GM18858 (cell line): Measurements from ENCODE around the gene MPP1.
"Not testable (repeated sequence)": the region's sequence is repeated elsewhere in the genome, so short reads cannot be mapped to it uniquely, and the experiment has no call there.

Experiments used
- ATAC-seq: cut with Tn5 transposase; IDR thresholded peaks from one replicate; pipeline ENCODE4 v1.9.1; 2021; ENCODE audit not compliant: unreplicated experiment

Gene MPP1

GRCh38 chrX:154804957-154805695, at the start of gene MPP1:
Gene MPP1 (minus strand): TSS chrX:154805485. CDS start chrX:154805373, 112 bp downstream.
- ATAC-seq = peak; percentile 70

DNA sequence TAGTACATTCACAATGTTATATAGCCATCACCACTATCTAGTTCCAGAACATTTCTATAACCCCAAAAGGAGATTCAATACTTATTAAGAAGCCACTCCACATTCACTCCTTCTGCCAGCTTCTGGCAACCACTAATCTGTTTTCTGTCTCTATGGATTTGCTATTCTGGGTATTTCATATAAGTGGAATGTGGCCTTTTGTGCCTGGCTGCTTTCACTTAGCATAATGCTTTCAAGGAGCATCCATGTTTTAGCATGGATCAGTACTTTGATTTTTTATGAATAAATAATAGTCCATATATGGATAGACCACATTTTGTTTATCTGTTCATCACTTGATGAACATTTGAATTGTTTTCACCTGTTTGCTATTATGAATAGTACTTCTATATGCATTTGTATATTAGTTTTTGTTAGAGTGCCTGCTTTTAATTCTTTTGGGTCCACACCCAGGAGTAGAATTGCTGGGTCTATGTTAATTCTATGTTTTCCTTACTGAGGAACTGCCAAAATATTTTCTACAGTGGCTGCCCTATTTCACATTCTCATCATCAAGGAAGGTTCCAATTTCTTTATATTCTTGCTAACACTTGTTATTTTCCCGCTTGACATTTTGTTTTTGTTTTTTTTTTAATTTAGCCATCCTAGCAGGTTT, 45.8 kb upstream of the MPP1 start:
- ATAC-seq = no peak

DNA sequence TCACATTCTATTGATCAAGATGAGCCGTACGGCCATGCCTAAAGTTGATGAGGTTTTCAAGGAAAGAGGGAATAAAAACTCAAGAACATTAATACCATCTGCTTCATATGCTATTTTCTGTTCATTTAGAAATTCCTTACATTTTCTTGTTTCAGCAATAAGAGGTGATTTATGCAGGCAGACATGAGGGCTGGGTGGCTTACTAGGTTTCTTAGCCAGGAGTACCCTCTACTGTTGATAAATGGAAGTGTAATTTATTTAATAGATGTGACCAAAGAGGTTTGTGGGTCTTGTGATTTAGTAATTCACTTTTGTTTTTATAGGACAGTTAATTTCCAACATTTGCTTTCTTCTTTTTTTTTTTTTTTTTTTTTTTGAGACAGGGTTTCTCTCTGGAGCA, 35.6 kb upstream of the MPP1 start:
- ATAC-seq = no peak

- no peak for ATAC-seq
Observed at GRCh38 chrX:154836163-154836562, 30.9 kb upstream of the MPP1 start.

DNA sequence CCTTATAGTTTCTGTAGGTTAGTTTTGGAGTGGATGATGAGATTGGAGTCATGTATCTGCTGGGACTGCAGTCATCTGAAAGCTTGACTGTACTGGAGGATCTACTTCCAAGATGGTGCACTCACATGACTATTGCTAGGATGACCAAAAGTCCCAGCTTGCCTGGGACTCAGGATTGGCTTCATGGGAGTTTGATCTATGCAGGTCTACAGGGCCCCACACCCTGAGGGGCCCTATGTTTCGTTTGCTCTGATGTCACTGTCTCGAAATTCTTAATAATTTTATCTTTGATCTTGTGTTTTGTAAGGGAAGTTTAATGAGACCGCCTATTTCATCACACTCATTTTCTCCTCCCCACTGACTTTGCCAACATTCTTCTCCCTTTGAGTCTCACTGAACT, 29.3 kb upstream of the MPP1 start, which contains the start of gene SMIM9:
Gene SMIM9 (minus strand): TSS at position 101 of the 400 bp plus-strand sequence. CDS start 3,806 bp downstream, outside the sequence.
- no peak for ATAC-seq

DNA sequence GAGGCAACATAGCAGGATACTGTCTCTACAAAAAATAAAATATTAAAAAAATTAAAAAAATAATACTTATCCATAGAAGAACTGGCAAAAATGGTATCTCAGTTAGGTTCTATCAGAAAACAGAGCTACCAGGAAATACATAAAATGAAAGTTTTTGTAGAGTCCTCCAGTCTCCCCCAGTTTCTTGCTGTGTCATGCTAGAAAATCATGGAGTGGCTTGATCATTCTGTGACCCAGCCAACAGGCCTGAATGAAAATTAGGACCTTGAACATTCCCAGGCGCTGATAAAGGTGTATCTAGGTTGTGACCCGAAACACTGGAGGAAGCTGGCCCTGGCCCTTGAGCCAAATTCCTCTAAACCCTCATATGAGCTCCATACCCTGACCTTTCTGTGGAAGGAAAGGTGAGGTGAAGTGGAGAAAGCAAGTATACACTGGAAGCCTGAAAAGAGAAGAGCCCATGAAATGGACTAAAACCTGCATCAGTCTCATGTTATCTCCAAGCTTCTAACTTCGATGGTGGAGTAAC, 28.5 kb upstream of the MPP1 start:
- ATAC-seq = no peak

- ATAC-seq = no peak
Observed at GRCh38 chrX:154829926-154830442, 24.7 kb upstream of the MPP1 start.

- ATAC-seq = no peak
Observed at GRCh38 chrX:154829134-154829533, 23.8 kb upstream of the MPP1 start.

GRCh38 chrX:154828016-154828408, 22.7 kb upstream of the MPP1 start:
- no peak for ATAC-seq

- peak; percentile 90 for ATAC-seq
Observed at GRCh38 chrX:154827194-154828015, 22.1 kb upstream of the MPP1 start.

DNA sequence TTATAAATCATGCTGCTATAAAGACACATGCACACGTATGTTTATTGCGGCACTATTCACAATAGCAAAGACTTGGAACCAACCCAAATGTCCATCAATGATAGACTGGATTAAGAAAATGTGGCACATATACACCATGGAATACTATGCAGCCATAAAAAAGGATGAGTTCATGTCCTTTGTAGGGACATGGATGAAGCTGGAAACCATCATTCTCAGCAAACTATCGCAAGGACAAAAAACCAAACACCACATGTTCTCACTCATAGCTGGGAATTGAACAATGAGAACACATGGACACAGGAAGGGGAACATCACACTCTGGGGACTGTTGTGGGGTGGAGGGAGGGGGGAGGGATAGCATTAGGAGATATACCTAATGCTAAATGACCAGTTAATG, 20.3 kb upstream of the MPP1 start:
- ATAC-seq = not testable (repeated sequence)

GRCh38 chrX:154824638-154825037, 19.4 kb upstream of the MPP1 start:
- no peak for ATAC-seq

DNA sequence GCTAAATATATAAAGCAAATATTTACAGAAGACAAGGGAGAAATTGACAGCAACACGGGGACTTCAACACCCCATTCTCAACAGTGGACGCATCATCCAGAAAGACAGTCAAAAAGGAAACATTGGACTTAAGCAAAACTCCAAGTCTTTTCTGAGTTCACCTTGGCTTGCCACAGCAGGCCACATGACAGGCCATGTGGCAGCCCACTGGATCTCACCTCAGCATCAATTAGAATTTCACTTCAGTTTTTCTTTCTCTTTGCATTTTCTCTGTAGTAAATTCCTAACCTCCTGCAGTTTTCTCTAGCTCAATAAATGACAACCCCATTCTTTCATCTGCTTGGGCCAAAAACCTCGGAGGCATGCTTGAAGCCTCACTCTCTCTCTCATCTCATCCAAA, 16.7 kb upstream of the MPP1 start:
- no peak for ATAC-seq

DNA sequence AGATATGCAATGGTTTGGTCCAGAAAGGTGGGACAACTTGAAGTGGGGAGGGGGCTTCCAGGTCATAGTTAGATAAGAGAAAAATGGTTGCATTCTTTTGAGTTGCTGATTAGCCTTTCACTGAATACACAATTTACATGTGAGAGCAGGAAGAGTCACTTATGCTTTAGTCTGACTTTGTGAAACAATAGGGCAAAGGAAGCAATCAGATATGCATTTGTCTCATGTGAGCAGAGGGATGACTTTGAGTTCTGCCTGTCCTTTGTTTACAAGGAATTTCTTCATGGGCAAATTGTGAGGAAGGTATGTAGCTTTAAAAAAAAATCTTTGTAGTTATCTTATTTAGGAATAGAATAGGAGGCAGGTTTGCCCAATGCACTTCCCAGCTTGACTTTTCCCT, 16.2 kb upstream of the MPP1 start:
- ATAC-seq = no peak

DNA sequence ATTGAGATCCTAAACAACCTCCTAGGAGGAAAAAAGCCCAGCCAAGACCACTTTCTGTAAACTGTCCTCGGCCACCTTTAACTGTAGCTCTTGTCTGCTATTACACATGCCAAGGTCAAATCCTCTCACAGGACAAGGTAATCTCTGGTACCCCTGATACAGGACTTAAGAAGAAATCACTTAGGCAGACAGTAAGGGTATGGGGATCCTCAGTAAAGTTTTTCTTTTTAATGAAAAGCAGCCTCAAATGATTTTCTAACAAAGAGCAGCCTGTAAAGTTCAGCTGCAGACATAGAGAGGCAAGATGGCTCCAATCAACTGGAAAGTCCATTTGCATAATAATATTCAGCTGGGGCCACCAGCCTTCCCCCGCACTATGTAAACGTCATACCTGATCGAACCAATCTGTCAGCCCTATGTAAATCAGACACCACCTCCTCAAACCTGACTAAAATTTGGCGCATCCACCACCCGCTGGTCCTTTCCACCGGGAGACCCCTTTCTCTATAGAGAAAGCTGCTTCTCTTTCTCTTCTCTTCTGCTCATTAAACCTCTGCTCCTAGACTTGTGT, 14.6 kb upstream of the MPP1 start:
- ATAC-seq = no peak

DNA sequence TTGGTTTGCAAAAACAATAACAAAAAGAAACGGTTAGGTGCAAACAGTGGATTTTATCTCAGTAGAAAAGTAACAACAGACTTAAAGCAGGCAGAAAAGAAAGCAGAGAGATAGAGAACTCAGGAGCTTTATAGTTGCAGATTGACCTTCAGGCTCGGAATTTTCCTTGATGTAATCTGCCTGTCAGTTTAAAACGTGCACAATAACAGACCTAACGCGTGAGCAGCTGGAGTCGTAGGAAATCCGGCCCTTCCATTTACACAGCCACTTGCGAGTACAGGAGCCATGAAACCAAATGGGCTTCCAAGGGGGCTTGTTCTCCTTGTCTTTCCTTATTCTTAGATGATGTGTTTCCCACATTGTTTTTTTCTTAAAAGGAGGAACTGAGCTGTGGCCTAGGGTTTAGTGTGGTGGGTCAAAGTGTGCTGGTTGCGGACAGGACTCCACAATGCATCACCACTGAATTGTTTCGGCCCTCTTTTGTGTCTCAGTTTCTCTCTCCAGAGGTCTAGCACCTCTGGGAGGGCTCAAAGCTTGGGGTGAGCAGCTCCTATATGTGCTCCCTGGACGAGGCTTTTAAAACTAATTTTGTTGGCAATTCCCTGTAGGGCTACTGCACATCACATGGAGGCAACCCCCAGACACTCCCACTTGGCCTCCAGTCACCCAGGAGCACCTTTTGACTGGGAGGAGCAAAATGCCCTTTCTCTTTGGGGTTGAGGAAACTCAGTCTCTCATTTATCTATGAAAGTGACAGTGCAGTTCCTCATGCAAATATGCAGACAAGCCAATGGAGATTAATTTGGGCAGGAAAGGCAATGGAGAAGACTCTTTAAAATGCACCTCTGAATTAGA, 13.9 kb upstream of the MPP1 start:
- ATAC-seq = no peak

DNA sequence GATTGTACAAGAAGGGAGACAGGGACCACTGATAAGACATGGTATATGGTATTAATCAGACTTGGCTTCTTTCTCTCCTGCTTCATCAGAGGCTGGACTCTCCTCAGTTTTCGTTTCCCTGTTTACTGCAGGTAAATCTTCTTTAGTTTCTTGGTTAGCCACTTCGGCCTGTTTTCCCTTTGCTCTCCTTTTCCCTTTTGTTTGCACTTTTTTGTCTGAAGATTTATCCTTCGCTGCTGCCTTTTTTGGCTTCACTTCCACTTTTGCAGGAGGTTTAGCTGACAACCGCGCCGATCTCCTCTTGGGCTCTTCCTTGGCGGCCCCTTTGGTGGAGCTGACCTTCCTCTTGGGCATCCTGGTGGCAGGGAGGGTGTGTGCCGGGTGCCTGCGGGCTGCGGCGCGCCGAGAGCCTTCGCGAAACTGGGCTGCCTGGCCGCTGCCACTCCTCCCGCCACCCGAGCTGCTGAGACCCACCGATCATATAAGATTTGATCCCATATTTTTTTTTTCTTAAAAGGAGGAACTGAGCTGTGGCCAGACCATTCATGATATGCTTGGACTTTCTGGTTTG, 11.8 kb upstream of the MPP1 start:
- ATAC-seq = not testable (repeated sequence)

- ATAC-seq = not testable (repeated sequence)
Observed at GRCh38 chrX:154816326-154816898, 11.1 kb upstream of the MPP1 start.

DNA sequence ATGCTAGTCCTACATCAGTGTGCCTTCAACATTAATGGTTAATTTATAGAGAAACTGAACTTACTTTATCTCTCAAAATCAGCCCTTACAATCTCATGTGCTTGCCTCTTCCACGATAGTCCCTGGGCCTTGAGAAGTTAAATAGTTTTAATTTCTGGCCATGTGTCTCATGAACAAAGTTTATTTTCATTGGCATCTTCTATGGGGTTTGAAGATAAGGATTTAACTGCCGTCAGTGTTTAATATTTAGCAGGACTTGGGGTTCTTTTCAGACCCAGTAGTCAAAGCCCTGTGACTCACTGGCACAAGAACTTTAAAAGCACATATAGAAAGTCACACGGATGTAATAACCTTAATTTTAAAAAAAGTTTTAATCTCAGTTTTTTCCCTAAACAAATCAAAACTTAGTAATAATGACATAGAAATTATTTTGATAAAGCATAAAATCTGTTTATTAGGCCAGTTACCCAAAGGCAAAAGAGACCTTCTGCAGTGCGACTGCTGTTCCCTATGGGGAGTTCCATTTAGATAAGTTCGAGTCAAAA, 10.1 kb upstream of the MPP1 start:
- ATAC-seq = no peak
